Left ventricle myocardium inferior (tissue), 1 donor: ENCODE measurements around the gene MTCL1. TPM values are rescaled to one million over a fixed set of nuclear protein-coding genes. Genes with fewer than 3 reads are reported as not detected.

Experiments used
- DNase-seq: peaks from one replicate; pipeline ENCODE4 v3.0.0-alpha.2; 2020
- H3K27ac ChIP-seq: fragments of 200-600 bp; replicated peaks from 2 replicates; pipeline ENCODE4 v1.8.0; 2021
- H3K27me3 ChIP-seq: fragments of 200-600 bp; 2 replicates; pipeline ENCODE4 v1.8.0; 2021; ENCODE audit warnings: low read depth
- H3K36me3 ChIP-seq: fragments of 200-600 bp; 2 replicates; pipeline ENCODE4 v1.8.0; 2021
- H3K4me1 ChIP-seq: fragments of 200-600 bp; 2 replicates; pipeline ENCODE4 v1.8.0; 2021
- H3K4me3 ChIP-seq: fragments of 200-600 bp; 2 replicates; pipeline ENCODE4 v1.8.0; 2021; ENCODE audit warnings: mild to moderate bottlenecking, moderate library complexity
- H3K9me3 ChIP-seq: fragments of 200-600 bp; replicated peaks from 2 replicates; pipeline ENCODE4 v1.8.0; 2021
- CTCF ChIP-seq: fragments of 200-600 bp; IDR thresholded peaks from 2 replicates; pipeline ENCODE4 v1.8.0; 2021; ENCODE audit warnings: antibody characterized with exemption, mild to moderate bottlenecking, borderline replicate concordance
- intact Hi-C: fragments of 100-400 bp; cut with micrococcal nuclease; formaldehyde crosslinking; loops from one replicate; pipeline ENCODE4 v1.11.0; 2022
- total RNA-seq: library from RNA; stranded (reverse); fragmentation: NEBNext Ultra II Directional; extraction: Animal tissue kit (Norgen Biotek cat#: 25700); gene quantifications from one replicate; pipeline ENCODE4 v1.2.1, GENCODE V29; 2021
- donor health status: DM: no; HTN: yes; CAD: no; lungs with severe emphysema.

Gene MTCL1
- total RNA-seq, 1 donor from 2014 or later = 9.1 TPM

GRCh38 chr18:8688816-8689215 is 16.5 kb upstream of the MTCL1 start:
- no peak for TF ChIP-seq CTCF
- Histone ChIP-seq H3K4me3 (no peak overlapping the region), H3K9me3 (no peaks in the 10 kb centered on the region), H3K36me3 (no peaks in the 10 kb centered on the region), H3K27ac (no peak overlapping the region), H3K4me1 (no peaks in the 10 kb centered on the region), H3K27me3 (peaks cover 8% of the 10 kb centered on the region)
- DNase-seq = no peak
- intact Hi-C loops = no loop called here

- no peak for DNase-seq
- Histone ChIP-seq H3K9me3 (no peaks in the 10 kb centered on the region), H3K27ac (no peak overlapping the region), H3K27me3 (peaks cover 8% of the 10 kb centered on the region), H3K4me1 (no peaks in the 10 kb centered on the region), H3K36me3 (no peaks in the 10 kb centered on the region), H3K4me3 (no peak overlapping the region)
- intact Hi-C loops = no loop called here
- no peak for TF ChIP-seq CTCF
These were observed 15.8 kb upstream of the MTCL1 start for GRCh38 chr18:8689517-8689916.

GRCh38 chr18:8694891-8695290 is 10.5 kb upstream of the MTCL1 start:
- Histone ChIP-seq H3K27me3 (peaks cover 8% of the 10 kb centered on the region), H3K27ac (no peak overlapping the region), H3K4me3 (no peak overlapping the region), H3K36me3 (no peaks in the 10 kb centered on the region), H3K4me1 (no peaks in the 10 kb centered on the region), H3K9me3 (no peaks in the 10 kb centered on the region)
- TF ChIP-seq CTCF = no peak
- DNase-seq = no peak
- intact Hi-C loops = loop anchor here (5.0 kb wide), 1 partner anchor 297 kb away; no protein-coding TSS in a partner anchor

- no peaks in the 10 kb centered on the region for H3K4me1 ChIP-seq
- intact Hi-C loops = loop anchor here (5.0 kb wide), 1 partner anchor 296 kb away; no protein-coding TSS in a partner anchor
These were observed 9.3 kb upstream of the MTCL1 start for GRCh38 chr18:8695932-8696517.

GRCh38 chr18:8696749-8697211 is 8.6 kb upstream of the MTCL1 start:
- Histone ChIP-seq H3K27me3 (no peaks in the 10 kb centered on the region), H3K4me3 (no peak overlapping the region), H3K36me3 (no peaks in the 10 kb centered on the region), H3K4me1 (no peaks in the 10 kb centered on the region), H3K27ac (no peak overlapping the region), H3K9me3 (no peaks in the 10 kb centered on the region)
- DNase-seq = peak; percentile 79
- peak; percentile 94 for TF ChIP-seq CTCF
- intact Hi-C loops = loop anchor here (5.0 kb wide), 1 partner anchor 296 kb away; no protein-coding TSS in a partner anchor

More at GRCh38 chr18:8695932-8696517, 9.3 kb upstream of the MTCL1 start:
- Histone ChIP-seq H3K27ac (no peak overlapping the region), H3K27me3 (peaks cover 5% of the 10 kb centered on the region), H3K36me3 (no peaks in the 10 kb centered on the region), H3K4me3 (no peak overlapping the region), H3K9me3 (no peaks in the 10 kb centered on the region)
- TF ChIP-seq CTCF = no peak
- DNase-seq = no peak
